Neutrophil (primary cell): Measurements from ENCODE around the gene MLXIP.

ENCODE experiments used
- H3K27ac ChIP-seq: fragments of 200-600 bp; sonication (generic); 2 replicates; pipeline ENCODE4 v1.5.1; 2016; ENCODE audit warnings: mild to moderate bottlenecking, moderate library complexity
- H3K27me3 ChIP-seq: fragments of 200-600 bp; sonication (generic); 2 replicates; pipeline ENCODE4 v1.6.0; 2016; ENCODE audit warnings: mild to moderate bottlenecking
- H3K36me3 ChIP-seq: fragments of 200-600 bp; sonication (generic); 2 replicates; pipeline ENCODE4 v1.5.1; 2017
- H3K4me1 ChIP-seq, 2 experiments: fragments of 200-600 bp in 1 of 2; sonication (generic) in 1 of 2; 1 replicate in 1 of 2; 2 replicates in 1 of 2; pipeline versions ENCODE4 v1.5.1 to v1.6.1; 2013 to 2016; ENCODE audit warnings: low read depth in 1 of 2, low read length in 1 of 2, mild to moderate bottlenecking in 1 of 2, moderate library complexity in 1 of 2; ENCODE audit not compliant: control insufficient read depth in 1 of 2, insufficient read depth in 1 of 2
- H3K4me3 ChIP-seq, 2 experiments: fragments of 200-600 bp in 1 of 2; sonication (generic) in 1 of 2; 1 replicate in 1 of 2; 2 replicates in 1 of 2; pipeline ENCODE4 v1.5.1; 2013 to 2016; ENCODE audit warnings: low read depth in 1 of 2, low read length in 1 of 2, mild to moderate bottlenecking in 1 of 2, moderate library complexity in 1 of 2
- H3K9me3 ChIP-seq: fragments of 200-600 bp; sonication (generic); 2 replicates; pipeline ENCODE4 v1.5.1; 2016
- CTCF ChIP-seq: fragments of 200-600 bp; sonication (generic); IDR thresholded peaks from 2 replicates; pipeline ENCODE4 v1.5.1; 2016; ENCODE audit warnings: antibody characterized with exemption

MLXIP gene

GRCh38 chr12:122042910-122043309 lies 35.6 kb upstream of the MLXIP start:
- Histone ChIP-seq H3K9me3 (no peaks in the 10 kb centered on the region), H3K27ac (no peak overlapping the region), H3K36me3 (no peaks in the 10 kb centered on the region), H3K4me3 (no peak overlapping the region), H3K4me1 (no peaks in the 10 kb centered on the region), H3K27me3 (no peaks in the 10 kb centered on the region)
- no peak for TF ChIP-seq CTCF

- no peak overlapping the region for H3K4me3 ChIP-seq
- no peaks in the 10 kb centered on the region for H3K4me1 ChIP-seq
- no peaks in the 10 kb centered on the region for H3K36me3 ChIP-seq
Observed at GRCh38 chr12:122043476-122043875, 35.1 kb upstream of the MLXIP start.

GRCh38 chr12:122045262-122045661 lies 33.3 kb upstream of the MLXIP start:
- Histone ChIP-seq H3K9me3 (no peaks in the 10 kb centered on the region), H3K36me3 (no peaks in the 10 kb centered on the region), H3K4me1 (no peaks in the 10 kb centered on the region), H3K27me3 (no peaks in the 10 kb centered on the region), H3K27ac (no peak overlapping the region), H3K4me3 (no peak overlapping the region)
- no peak for TF ChIP-seq CTCF

More at GRCh38 chr12:122043476-122043875, 35.1 kb upstream of the MLXIP start:
- Histone ChIP-seq H3K27ac (no peak overlapping the region), H3K27me3 (no peaks in the 10 kb centered on the region), H3K9me3 (no peaks in the 10 kb centered on the region)
- no peak for TF ChIP-seq CTCF

GRCh38 chr12:122046145-122046544 lies 32.4 kb upstream of the MLXIP start:
- no peaks in the 10 kb centered on the region for H3K27me3 ChIP-seq
- H3K9me3 ChIP-seq, result no peaks in the 10 kb centered on the region
- no peak overlapping the region for H3K27ac ChIP-seq
- no peak for TF ChIP-seq CTCF
- H3K4me3 ChIP-seq, result no peak overlapping the region
- no peaks in the 10 kb centered on the region for H3K4me1 ChIP-seq
- H3K36me3 ChIP-seq, result no peaks in the 10 kb centered on the region

GRCh38 chr12:122048151-122048550 lies 30.4 kb upstream of the MLXIP start:
- no peaks in the 10 kb centered on the region for H3K36me3 ChIP-seq

More at GRCh38 chr12:122048151-122048550, 30.4 kb upstream of the MLXIP start:
- no peak overlapping the region for H3K27ac ChIP-seq
- no peaks in the 10 kb centered on the region for H3K27me3 ChIP-seq
- no peaks in the 10 kb centered on the region for H3K9me3 ChIP-seq
- H3K4me3 ChIP-seq, result no peak overlapping the region
- H3K4me1 ChIP-seq, result no peaks in the 10 kb centered on the region
- TF ChIP-seq CTCF, result no peak
